ENCODE measurements around the gene APBA1. TPM values are rescaled to one million over a fixed set of nuclear protein-coding genes. Genes with fewer than 3 reads are reported as not detected.

Gene APBA1
- total and polyA plus RNA-seq, 2 donors (not counting 3 experiments of a cell fraction or from before 2014, with no cell fraction given): 6.1 to 11.3 TPM

- intact Hi-C loops (cut with micrococcal nuclease): no loop called here
Measured at GRCh38 chr9:69429281-69429680, 242.9 kb downstream of the APBA1 start.

More at GRCh38 chr9:69429281-69429680, 242.9 kb downstream of the APBA1 start:
- Histone ChIP-seq H3K27ac (ENCODE audit: insufficient read depth, low read depth, low read length) (no peak overlapping the region), H3K36me3 (ENCODE audit: control insufficient read depth in 2 of 2, extremely low read depth in 1 of 2, insufficient read depth in 2 of 2, low read length in 2 of 2) (peaks cover 0 to 2% of the 10 kb centered on the region in 2 experiments), H4K20me1 (replicated peaks; ENCODE audit: control insufficient read depth, extremely low read depth, insufficient read depth, low read length) (no peaks in the 10 kb centered on the region), H3K9me1 (replicated peaks; ENCODE audit: control insufficient read depth, extremely low read depth, insufficient read depth, low read length) (no peaks in the 10 kb centered on the region), H3K27me3 (ENCODE audit: control insufficient read depth in 2 of 2, insufficient read depth in 2 of 2, low read length in 2 of 2) (no peaks in the 10 kb centered on the region), H3K9me3 (replicated peaks; ENCODE audit: control insufficient read depth, insufficient read depth, low read length) (no peaks in the 10 kb centered on the region), H3K79me2 (ENCODE audit: control insufficient read depth, insufficient read depth, low read length) (no peaks in the 10 kb centered on the region), H3K4me2 (ENCODE audit: insufficient read depth, low read length) (no peak overlapping the region), H3K4me1 (ENCODE audit: control insufficient read depth, extremely low read depth, insufficient read depth, low read length) (no peaks in the 10 kb centered on the region), H2AFZ (ENCODE audit: low read depth, low read length) (no peak overlapping the region), H3K4me3 (replicated peaks in 1 of 3; ENCODE audit: insufficient read depth in 1 of 3, low read depth in 1 of 3, low read length in 3 of 3) (no peak overlapping the region), H3K9ac (replicated peaks; ENCODE audit: extremely low read depth, insufficient read depth, low read length) (no peak overlapping the region)
- FAIRE-seq (no peak), DNase-seq (ENCODE audit: low read depth, low spot score) (no peak)
- ChIA-PET POLR2A (no interaction called here), CTCF (no interaction called here)
- BruUV-seq (replicated peaks): no TSS peak
- TF ChIP-seq, protein P1, sequence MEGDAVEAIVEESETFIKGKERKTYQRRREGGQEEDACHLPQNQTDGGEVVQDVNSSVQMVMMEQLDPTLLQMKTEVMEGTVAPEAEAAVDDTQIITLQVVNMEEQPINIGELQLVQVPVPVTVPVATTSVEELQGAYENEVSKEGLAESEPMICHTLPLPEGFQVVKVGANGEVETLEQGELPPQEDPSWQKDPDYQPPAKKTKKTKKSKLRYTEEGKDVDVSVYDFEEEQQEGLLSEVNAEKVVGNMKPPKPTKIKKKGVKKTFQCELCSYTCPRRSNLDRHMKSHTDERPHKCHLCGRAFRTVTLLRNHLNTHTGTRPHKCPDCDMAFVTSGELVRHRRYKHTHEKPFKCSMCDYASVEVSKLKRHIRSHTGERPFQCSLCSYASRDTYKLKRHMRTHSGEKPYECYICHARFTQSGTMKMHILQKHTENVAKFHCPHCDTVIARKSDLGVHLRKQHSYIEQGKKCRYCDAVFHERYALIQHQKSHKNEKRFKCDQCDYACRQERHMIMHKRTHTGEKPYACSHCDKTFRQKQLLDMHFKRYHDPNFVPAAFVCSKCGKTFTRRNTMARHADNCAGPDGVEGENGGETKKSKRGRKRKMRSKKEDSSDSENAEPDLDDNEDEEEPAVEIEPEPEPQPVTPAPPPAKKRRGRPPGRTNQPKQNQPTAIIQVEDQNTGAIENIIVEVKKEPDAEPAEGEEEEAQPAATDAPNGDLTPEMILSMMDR (IDR thresholded peaks at IDR 0.05; ENCODE audit: extremely low read depth in 1 of 2, insufficient read depth in 1 of 2, low read depth in 1 of 2, low read length in 2 of 2): no peak
- TF ChIP-seq MYC (IDR thresholded peaks at IDR 0.05; ENCODE audit: low read depth, low read length) (no peak), POLR2AphosphoS5 (IDR thresholded peaks at IDR 0.05; ENCODE audit: insufficient read depth, low read depth, low read length) (no peak), FOS (IDR thresholded peaks at IDR 0.05; ENCODE audit: borderline replicate concordance, insufficient read depth, low read length) (no peak), JUN (IDR thresholded peaks at IDR 0.05; ENCODE audit: borderline replicate concordance, insufficient read depth, insufficient read length, low read depth) (no peak), POLR2A (IDR thresholded peaks at IDR 0.05; ENCODE audit: low read depth, low read length) (no peak), MAX (IDR thresholded peaks at IDR 0.05; ENCODE audit: insufficient read depth, insufficient read length) (no peak), EZH2 (IDR thresholded peaks at IDR 0.05; ENCODE audit: borderline replicate concordance, low read depth, low read length, severe bottlenecking) (no peak), GATA2 (IDR thresholded peaks at IDR 0.05; ENCODE audit: insufficient read depth, insufficient read length, low read depth, low read length) (no peak)
- dilution Hi-C loops (cut with MboI; ENCODE audit: extremely low pct_ligation_motif_present, low sequenced_read_pairs): no loop called here
